Amygdala (tissue), 56 donors: ENCODE measurements around the gene GDPD5.
A peak's percentile ranks its signal among the peaks of the same experiment; 100 is the strongest.
"Not testable (repeated sequence)": the region's sequence is repeated elsewhere in the genome, so short reads cannot be mapped to it uniquely, and the experiment has no call there.

ENCODE experiments used
- DNase-seq, 56 donors: peaks; one replicate each; lab custom pipeline; 2025; lab: John Stamatoyannopoulos, UW

The GDPD5 gene

GRCh38 chr11:75431533-75432525, 93.9 kb downstream of the GDPD5 start:
- peak in 1 of 56 donors; percentile 9 for DNase-seq

- no peak for DNase-seq
Observed at GRCh38 chr11:75430714-75431532, 94.8 kb downstream of the GDPD5 start.

GRCh38 chr11:75429902-75430713, 95.6 kb downstream of the GDPD5 start:
- peak in 28 of 56 donors; percentile 4 to 75 (median 40) for DNase-seq

- no peak for DNase-seq
Observed at GRCh38 chr11:75429641-75429901, 96.2 kb downstream of the GDPD5 start.

- DNase-seq: no peak
Observed at GRCh38 chr11:75428989-75429640, 96.6 kb downstream of the GDPD5 start.

- peak in 54 of 56 donors; percentile 22 to 96 (median 76) for DNase-seq
Observed at GRCh38 chr11:75428281-75428724, 97.4 kb downstream of the GDPD5 start.

- no peak for DNase-seq
Observed at GRCh38 chr11:75427181-75427580, 98.6 kb downstream of the GDPD5 start.

- no peak for DNase-seq
Observed at GRCh38 chr11:75426720-75427086, 99.0 kb downstream of the GDPD5 start.

- no peak for DNase-seq
Observed at GRCh38 chr11:75425422-75425821, 100.3 kb downstream of the GDPD5 start.

- DNase-seq: no peak
Observed at GRCh38 chr11:75424396-75424795, 101.3 kb downstream of the GDPD5 start.

- DNase-seq: no peak
Observed at GRCh38 chr11:75423721-75424120, 102.0 kb downstream of the GDPD5 start.

- DNase-seq: no peak
Observed at GRCh38 chr11:75422248-75423231, 103.2 kb downstream of the GDPD5 start.

- no peak for DNase-seq
Observed at GRCh38 chr11:75421902-75422247, 103.9 kb downstream of the GDPD5 start.

GRCh38 chr11:75421035-75421602, 104.6 kb downstream of the GDPD5 start:
- peak in 29 of 56 donors; percentile 12 to 62 (median 37) for DNase-seq

GRCh38 chr11:75420224-75421034, 105.3 kb downstream of the GDPD5 start:
- DNase-seq: no peak

- DNase-seq: no peak
Observed at GRCh38 chr11:75413864-75414263, 111.9 kb downstream of the GDPD5 start.

GRCh38 chr11:75413146-75413545, 112.6 kb downstream of the GDPD5 start:
- not testable (repeated sequence) for DNase-seq

GRCh38 chr11:75409971-75410370, 115.8 kb downstream of the GDPD5 start:
- not testable (repeated sequence) for DNase-seq
